Measurements from ENCODE around the gene ARHGEF40.
A peak's percentile ranks its signal among the peaks of the same experiment; 100 is the strongest.

ARHGEF40 gene

DNA sequence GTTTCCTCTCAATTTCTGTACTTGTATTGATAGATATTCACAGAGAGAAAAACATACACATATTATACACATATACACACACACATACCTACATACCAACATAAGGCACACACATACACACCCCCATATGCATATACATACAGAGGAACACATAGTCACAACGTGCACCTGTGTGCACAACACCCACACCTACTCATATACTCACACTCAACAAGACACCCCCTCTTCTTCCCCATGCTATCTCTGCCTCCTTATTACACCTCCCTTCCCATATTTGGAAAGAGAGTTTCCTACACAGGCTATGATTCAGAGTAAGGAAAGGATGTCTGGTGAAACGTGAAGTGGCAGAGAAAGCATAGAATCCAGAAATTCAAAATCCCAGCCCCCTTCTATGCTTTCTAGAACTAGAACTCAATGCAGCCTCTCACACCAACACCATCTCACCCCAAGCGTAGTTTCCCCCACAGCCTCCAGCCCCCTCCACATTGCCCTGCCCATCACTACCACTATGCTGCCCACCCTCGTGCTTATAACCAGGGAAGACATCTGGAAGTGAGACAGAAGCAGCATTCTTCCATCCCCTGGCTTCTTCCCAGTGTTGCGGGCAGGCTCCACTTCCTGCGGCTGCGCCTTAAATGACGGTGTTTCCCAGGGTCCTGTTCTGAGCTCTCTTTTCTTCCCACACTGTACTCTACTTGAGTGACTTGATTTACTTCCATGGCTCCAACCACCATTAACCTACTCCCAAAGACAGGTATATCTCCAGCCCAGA is 10.1 kb upstream of the ARHGEF40 start:
- no peak for DNase-seq (ENCODE audit: low read depth, low spot score)

DNA sequence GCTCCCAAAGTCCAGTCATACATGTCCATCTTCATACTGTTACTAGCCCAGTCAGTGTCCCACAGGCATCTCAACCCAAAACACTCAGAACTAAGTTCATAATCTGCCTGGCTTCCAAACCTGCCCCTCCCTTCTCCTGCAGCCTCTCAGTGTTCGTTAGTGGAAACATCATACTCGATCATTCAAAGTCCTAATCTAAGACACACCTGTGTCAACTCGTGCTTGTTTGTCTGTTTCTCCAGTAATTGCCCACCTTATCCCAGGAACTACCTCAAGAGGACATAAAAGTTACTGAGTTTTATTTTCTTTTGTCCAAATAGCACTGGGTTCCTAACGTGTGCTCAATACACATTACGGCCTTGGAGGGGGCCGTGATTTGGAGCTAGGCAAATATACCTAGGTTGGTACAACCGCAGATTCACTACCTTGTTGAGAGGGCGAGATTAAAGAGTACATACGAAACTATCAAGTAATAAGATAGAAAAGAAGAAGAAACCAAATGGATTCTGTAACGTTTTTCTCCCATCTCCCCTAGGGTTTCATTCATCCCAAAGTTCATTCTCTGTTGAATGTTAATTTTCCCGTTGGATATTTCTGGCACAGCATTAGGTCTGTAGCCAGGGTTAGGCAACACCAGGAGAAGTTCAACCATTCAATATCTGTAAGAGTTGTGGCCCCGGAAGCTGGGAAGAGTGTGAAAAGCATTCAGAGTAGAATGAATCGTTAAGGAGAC is 9.3 kb upstream of the ARHGEF40 start:
- no peak for DNase-seq (ENCODE audit: low read depth, low spot score)

DNA sequence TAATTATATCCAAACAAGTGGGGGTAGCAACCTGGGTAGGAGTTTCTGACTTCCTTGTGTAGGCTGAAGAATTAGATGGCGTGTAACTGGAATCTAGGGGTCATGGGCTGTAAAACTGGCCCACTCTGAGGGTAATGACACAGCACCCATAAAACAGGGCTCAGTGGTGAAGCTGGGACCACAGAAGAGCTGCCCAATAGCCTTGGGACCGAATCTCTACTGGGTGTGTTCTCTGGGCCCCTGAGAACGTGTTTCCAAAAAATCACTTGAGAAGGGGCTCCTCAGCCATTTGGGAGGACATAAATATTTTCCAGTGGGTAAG is 8.8 kb upstream of the ARHGEF40 start:
- no peak for DNase-seq (ENCODE audit: low read depth, low spot score)

DNA sequence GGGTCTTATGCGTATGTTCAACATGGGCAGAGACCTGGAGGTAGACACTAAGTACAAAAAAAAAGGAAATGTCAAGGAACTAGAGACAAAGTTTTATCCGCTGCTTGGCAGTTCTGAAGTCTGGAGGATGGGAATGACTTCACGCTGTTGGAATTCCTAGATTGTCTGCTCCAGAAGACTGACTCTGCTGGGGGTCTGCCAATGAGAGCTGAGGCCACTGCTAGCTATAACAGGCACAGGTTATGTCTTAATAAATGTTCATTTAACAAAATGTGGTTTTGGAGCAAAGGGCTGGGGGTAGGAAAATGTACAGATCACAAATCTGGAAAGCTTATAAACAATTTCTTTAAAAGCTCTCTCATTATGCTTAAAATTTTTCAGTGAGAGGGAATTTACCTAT is 6.6 kb upstream of the ARHGEF40 start:
- no peak for DNase-seq (ENCODE audit: low read depth, low spot score)

DNA sequence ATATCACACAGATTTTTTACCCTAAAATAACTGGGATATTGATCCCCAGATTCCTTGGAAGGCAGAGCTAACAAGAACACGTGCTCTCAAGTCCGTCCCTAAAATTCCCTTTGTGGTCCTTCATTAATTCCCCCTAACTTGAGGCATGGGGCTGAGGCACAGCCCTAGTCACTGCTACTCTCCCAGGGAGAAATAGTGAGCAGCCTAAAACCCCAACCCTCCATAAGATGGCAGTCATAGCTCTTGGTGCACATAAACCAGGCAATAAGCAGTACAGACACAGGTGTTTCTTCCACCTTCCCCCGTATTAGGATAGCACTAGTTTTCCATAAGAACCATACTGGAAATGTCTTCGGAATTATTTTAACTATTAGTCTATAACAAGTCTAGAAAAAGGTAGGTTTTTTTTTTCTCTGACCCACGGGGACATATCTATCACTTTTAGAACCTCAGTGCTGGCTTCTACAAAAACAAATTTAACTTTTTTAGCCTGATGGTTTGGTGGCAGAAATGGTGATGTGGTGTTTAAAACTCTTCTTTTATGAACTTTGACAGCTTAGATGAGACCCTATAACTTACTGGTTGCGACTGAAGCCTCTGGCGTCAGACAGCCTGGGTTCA is 3.1 kb upstream of the ARHGEF40 start:
- peak; percentile 14 for DNase-seq (ENCODE audit: low read depth, low spot score)

DNA sequence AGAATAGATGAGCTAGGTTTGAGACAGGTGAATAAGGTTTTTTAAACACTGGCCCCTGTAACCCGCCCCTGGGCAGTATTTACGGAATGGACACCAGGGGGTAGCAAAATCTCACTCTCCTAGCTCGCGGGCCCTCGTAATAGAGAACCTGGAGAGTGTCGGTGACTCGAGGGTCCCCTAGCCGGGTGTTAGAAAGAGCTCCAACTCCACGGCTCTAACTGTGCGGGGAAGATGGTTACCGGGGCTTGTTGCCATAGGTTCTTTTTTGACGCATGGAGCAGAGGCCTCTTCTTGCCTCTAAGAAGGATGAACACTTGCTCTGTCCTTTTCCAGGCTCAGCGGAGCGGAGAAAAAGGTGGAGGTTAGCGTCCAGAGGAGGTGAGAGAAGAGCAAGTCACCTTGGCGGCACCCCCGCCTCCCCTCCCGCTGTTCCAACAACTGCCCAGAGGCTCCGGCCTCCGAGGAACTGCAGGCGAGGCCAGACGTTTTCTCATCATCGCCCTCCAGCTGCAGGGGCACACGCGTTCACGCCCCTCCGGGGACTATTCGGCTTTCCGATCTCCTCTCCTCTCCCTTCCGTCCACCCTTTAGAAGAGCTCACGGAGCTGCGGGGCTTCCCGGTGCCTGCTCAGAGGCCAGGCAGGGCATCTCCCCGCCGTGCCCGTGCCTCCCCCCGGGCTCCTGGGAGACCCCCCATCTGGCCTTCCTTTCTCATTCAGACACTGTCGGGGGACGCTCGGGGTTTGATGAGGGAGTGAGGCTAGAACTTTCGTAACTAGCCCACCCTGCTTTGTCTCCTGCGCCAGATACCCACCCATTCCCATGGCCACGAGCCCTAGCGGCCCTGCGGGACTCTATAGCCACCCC is 1.4 kb upstream of the ARHGEF40 start:
- peak; percentile 72 for DNase-seq (ENCODE audit: low read depth, low spot score)

DNA sequence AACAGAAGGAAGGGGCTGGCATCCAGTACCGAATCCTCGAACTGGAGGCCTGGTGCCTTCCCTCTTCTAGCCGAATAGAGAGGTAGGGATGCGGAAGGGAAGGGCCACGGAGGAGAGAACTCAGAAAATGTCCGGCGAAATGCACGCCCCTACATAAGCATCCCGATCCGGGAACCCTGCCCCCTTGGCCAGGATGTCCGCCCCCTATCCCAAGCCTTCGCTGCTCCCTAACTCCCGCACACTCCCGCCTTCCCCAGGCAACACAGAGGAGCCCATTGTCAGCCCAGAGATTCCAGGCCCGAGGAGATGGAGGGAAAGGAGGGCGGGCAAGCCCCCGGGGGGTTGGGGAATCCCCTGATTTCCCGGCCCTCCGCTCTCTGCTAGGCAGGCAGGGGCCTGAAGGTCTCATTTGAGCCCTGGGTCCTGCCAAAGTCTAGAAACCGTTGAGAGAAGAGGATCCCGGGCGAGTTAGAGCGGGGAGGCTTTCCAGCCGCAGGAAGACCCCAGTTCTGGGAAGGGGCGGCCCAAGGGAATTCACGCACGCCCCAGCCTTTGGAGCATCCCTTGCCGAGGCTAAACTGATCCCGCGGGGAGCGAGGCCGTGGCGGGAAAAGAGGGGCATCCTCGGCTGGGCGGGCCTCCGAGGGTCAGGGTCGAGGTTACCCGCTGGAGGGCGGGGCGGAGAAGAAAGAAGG is 569 bp upstream of the ARHGEF40 start:
- peak; percentile 83 for DNase-seq (ENCODE audit: low read depth, low spot score)

DNA sequence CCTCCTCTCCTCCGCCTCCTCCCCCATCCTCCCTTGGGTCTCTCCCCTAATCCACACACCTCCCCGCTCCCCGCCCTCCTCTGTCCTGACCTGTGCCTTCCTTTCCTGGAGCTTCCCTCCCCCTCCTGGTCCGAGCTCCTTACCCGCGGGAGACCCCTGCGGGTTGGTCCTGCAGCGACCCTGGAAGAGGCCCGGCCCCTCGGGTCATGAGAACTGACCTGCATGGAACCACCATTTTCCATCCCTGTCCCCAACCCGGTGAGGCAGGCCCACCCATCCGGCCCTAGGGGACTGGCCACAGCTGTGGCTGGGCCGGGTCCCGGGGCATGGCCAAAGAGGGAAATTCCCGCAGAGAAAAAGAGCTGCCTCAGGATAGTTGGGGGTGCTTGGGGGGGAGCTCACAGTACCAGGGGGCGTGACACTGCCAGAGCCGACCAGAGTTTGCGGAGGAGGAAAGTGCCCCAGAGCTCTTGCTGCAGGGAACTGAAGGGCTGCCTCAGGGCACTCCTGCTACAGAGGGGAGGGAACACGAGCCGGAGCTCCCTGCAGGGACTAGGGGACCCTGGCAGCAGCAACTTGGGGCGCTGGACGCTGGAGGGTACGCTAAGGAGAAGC is 613 bp downstream of the ARHGEF40 start:
- peak; percentile 71 for DNase-seq (ENCODE audit: low read depth, low spot score)

DNA sequence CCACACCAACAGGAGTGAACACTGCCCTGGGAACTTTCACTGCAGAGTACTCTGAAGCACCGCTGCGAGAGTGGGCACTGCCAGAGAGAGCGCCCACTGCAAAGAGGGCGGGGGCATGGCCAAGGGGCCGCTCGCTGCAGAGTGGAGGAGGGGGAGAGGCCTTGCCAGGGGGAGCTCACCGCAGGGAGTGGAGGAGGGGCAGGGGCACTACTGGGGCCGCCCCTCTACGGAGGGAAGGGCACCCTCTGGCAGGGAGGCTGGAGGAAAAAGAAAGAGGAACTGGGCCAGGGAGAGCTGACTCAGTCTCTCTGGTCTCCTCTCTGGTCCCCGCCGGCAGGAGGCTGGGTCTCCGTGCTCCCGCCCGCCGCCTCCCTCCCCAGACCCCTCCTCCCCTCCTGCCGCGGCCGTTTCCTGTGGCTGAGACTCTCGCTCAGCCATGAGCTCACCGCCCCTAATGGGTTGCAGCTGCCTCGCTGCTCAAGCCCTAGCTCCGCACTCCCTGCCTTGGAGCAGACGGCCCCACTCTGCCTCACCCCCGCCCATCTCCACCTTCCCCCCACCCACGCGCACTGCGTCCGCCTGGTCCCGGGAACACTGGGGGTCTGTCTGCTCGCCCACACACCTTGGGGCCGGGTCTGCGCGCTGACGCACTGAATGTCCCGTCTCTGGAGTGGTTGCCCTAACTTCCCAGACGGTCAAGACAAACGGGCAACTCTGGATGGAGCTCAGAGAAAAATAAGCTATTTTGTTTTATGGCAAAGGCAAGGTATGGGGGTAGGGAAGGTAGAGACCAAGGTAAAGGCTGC is 1.3 kb downstream of the ARHGEF40 start:
- DNase-seq (ENCODE audit: low read depth, low spot score), result peak; percentile 81

DNA sequence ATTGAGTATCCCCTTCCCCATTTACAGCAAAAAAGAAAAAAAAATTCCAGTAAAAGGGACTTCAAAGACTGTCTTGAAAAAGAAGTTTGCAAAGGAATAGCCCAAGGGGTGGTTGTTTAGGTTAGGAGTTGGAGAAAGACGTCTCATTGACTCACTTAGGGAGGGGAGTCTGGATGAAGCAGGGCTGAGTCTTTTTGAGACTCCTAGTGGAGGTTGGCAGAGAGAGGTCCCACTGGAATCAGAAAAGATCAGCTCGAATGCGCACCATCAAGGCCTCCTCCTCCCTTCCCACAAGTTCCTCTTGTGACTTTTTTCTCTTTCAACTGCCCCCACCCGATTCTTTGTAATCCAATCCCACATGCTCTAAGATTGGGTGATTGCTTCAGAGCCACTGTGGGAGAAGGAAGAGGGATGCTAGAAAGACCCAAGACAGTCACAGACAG is 1.9 kb downstream of the ARHGEF40 start:
- peak; percentile 29 for DNase-seq (ENCODE audit: low read depth, low spot score)

DNA sequence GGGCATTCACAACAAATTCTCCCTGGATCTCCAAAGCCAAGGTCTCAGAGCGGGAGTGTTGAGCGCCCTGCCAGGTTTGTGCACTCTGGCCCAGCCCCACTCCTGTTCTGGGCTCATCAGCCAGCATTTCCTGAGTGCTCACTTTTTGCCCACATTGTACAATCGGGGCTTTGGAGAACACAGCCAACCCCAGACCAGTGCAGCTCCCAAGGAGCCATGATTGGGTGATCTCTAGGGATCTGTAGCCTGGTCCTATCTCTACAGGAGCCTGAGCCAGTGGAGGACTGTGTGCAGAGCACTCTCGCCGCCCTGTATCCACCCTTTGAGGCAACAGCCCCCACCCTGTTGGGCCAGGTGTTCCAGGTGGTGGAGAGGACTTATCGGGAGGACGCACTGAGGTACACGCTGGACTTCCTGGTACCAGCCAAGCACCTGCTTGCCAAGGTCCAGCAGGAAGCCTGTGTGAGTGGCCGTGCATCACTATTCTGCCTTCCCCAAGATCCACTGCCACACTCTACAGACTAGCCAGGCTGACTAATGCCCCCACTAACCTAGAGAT is 2.8 kb downstream of the ARHGEF40 start:
- DNase-seq (ENCODE audit: low read depth, low spot score), result no peak

DNA sequence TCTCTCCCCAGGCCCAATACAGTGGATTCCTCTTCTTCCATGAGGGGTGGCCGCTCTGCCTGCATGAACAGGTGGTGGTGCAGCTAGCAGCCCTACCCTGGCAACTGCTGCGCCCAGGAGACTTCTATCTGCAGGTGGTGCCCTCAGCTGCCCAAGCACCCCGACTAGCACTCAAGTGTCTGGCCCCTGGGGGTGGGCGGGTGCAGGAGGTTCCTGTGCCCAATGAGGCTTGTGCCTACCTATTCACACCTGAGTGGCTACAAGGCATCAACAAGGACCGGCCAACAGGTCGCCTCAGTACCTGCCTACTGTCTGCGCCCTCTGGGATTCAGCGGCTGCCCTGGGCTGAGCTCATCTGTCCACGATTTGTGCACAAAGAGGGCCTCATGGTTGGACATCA is 3.8 kb downstream of the ARHGEF40 start:
- DNase-seq (ENCODE audit: low read depth, low spot score), result no peak

DNA sequence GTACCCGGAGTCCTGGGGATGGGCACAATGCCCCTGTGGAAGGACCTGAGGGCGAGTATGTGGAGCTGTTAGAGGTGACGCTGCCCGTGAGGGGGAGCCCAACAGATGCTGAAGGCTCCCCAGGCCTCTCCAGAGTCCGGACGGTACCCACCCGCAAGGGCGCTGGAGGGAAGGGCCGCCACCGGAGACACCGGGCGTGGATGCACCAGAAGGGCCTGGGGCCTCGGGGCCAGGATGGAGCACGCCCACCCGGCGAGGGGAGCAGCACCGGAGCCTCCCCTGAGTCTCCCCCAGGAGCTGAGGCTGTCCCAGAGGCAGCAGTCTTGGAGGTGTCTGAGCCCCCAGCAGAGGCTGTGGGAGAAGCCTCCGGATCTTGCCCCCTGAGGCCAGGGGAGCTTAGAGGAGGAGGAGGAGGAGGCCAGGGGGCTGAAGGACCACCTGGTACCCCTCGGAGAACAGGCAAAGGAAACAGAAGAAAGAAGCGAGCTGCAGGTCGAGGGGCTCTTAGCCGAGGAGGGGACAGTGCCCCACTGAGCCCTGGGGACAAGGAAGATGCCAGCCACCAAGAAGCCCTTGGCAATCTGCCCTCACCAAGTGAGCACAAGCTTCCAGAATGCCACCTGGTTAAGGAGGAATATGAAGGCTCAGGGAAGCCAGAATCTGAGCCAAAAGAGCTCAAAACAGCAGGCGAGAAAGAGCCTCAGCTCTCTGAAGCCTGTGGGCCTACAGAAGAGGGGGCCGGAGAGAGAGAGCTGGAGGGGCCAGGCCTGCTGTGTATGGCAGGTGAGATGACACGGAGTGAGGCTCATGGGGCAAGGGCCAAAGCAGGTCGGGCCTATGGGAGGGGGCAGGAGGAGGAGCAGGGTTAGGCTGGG is 4.5 kb downstream of the ARHGEF40 start:
- DNase-seq (ENCODE audit: low read depth, low spot score), result no peak

DNA sequence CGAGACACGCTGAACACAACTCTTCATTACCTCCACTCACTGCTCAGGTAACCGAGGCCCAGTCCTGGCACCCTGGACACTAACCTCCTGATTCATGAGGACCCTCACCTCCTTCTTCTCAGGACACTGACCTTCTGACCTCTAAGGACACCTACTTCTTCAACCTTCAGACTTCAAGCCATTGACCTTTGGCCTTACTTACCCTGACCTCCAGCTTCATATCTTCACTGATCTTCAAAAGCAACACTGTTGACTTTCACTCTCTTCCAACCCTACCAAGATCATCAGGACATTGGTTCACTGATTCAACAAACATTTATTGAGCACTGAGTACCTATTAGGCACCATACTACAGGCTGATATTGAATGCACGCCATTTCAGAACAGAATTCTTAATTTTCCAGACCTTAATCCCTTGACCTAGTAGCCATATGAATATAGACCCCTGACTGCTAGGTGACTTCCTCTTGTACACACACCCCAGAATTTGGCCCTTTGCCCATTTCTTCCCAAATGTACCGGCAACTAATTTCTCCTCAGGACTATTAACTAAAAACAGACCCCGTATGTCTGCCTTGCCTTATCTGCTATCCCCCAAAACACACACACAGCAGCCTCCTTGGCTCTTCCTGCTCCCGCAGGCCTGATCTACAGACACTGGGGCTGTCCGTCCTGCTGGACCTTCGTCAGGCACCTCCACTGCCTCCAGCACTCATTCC is 5.8 kb downstream of the ARHGEF40 start:
- DNase-seq (ENCODE audit: low read depth, low spot score), result no peak

DNA sequence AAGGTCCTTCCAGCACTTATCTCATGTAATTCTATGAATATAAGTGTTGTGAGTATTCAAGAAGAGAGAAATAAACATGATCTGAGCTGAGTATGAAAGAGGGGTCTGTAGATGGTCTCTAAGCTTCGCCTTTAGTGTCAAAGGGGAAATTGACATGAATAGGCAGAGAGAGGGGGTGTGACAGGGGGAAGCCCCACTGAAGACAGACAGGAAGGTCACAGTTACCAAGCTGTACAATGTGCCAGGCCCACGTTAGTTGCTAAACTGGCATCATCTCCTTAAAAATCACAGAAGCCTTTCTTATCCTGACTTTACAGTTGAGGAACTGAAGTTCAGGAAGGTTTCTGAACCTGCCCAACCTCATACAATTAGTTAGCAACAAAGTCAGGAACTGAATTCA is 7.6 kb downstream of the ARHGEF40 start:
- DNase-seq (ENCODE audit: low read depth, low spot score), result no peak

DNA sequence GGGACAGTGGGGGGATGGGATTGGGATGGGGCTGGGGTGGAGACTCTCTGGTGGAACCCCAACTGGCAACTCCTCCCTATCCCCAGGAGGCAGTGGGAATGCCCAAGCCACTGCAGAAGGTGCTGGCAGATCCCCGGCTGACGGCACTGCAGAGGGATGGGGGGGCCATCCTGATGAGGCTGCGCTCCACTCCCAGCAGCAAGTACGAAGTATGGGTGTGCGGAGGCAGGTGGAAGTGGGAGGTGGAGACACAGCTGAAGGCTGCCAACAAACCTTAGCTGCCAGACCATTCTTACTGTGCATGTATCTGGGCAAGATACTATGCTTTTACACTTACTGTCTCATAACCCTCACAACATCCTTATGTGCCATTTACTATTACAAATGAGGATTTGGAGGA is 8.2 kb downstream of the ARHGEF40 start:
- no peak for DNase-seq (ENCODE audit: low read depth, low spot score)

DNA sequence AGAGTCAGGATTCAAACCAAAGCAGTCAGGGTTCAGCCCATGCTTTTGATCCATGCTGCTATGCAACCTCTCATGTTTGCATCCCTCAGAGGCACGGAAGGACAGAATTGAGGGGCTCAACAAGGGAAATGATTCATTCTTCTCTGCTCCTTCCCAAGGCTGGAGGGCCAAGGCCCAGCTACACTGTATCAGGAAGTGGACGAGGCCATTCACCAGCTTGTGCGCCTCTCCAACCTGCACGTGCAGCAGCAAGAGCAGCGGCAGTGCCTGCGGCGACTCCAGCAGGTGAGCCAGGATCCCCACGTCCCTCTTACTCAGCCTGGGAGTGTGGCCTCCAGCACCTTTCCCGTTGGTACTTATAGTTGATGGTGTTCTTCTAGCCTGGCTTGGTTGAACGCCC is 8.6 kb downstream of the ARHGEF40 start:
- DNase-seq (ENCODE audit: low read depth, low spot score), result no peak

DNA sequence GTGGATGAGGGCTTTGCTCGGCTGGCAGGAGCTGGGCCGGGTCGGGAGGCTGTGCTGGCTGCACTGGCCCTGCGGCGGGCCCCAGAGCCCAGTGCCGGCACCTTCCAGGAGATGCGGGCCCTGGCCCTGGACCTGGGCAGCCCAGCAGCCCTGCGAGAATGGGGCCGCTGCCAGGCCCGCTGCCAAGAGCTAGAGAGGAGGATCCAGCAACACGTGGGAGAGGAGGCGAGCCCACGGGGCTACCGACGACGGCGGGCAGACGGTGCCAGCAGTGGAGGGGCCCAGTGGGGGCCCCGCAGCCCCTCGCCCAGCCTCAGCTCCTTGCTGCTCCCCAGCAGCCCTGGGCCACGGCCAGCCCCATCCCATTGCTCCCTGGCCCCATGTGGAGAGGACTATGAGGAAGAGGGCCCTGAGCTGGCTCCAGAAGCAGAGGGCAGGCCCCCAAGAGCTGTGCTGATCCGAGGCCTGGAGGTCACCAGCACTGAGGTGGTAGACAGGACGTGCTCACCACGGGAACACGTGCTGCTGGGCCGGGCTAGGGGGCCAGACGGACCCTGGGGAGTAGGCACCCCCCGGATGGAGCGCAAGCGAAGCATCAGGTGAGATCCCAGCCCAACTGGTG is 11.5 kb downstream of the ARHGEF40 start:
- DNase-seq (ENCODE audit: low read depth, low spot score), result no peak

All from ELF-1 (cell line).